GM23338 (cell line): ENCODE results near the gene APBA2. TPM values are rescaled to one million over a fixed set of nuclear protein-coding genes. Genes with fewer than 3 reads are reported as not detected.
A peak's percentile ranks its signal among the peaks of the same experiment; 100 is the strongest.

Experiments
- ATAC-seq: fragments of 200-7000 bp; cut with Tn5 transposase; 3 replicates; pipeline ENCODE4 v1.9.1; 2020
- DNase-seq: peaks from one replicate; pipeline ENCODE4 v3.0.0-alpha.2; 2015; ENCODE audit warnings: low spot score
- H2AFZ ChIP-seq: fragments of 200-600 bp; sonication (generic); 2 replicates; pipeline ENCODE4 v1.8.0; 2016; ENCODE audit warnings: antibody characterized with exemption, mild to moderate bottlenecking, moderate library complexity
- H3F3A ChIP-seq: fragments of 200-600 bp; sonication (generic); replicated peaks from 2 replicates; pipeline ENCODE4 v1.8.0; 2017; ENCODE audit warnings: antibody characterized with exemption, mixed run types, low read depth
- H3K27ac ChIP-seq: fragments of 200-600 bp; sonication (generic); 2 replicates; pipeline ENCODE4 v1.6.1; 2016; ENCODE audit warnings: low read depth
- H3K27me3 ChIP-seq: fragments of 200-600 bp; sonication (generic); 2 replicates; pipeline ENCODE4 v1.8.0; 2016; ENCODE audit warnings: mild to moderate bottlenecking, mixed run types, moderate library complexity; ENCODE audit not compliant: insufficient read depth
- H3K36me3 ChIP-seq: fragments of 200-600 bp; sonication (generic); 2 replicates; pipeline ENCODE4 v1.8.0; 2016; ENCODE audit warnings: mild to moderate bottlenecking; ENCODE audit not compliant: insufficient read depth
- H3K4me1 ChIP-seq: fragments of 200-600 bp; sonication (generic); 2 replicates; pipeline ENCODE4 v1.8.0; 2016; ENCODE audit warnings: mild to moderate bottlenecking, moderate library complexity; ENCODE audit not compliant: insufficient read depth
- H3K4me2 ChIP-seq: fragments of 200-600 bp; sonication (generic); 2 replicates; pipeline ENCODE4 v1.7.1; 2017; ENCODE audit warnings: mixed run types
- H3K4me3 ChIP-seq: fragments of 200-600 bp; sonication (generic); 2 replicates; pipeline ENCODE4 v1.6.1; 2016; ENCODE audit warnings: mixed run types
- H3K79me2 ChIP-seq: fragments of 200-600 bp; sonication (generic); replicated peaks from 2 replicates; pipeline ENCODE4 v1.8.0; 2017; ENCODE audit warnings: mild to moderate bottlenecking; ENCODE audit not compliant: insufficient read depth
- H3K9me2 ChIP-seq: fragments of 200-600 bp; sonication (generic); 2 replicates; pipeline ENCODE4 v1.8.0; 2017; ENCODE audit not compliant: insufficient read depth
- H4K20me1 ChIP-seq: fragments of 200-600 bp; sonication (generic); replicated peaks from 2 replicates; pipeline ENCODE4 v1.8.0; 2017; ENCODE audit warnings: mild to moderate bottlenecking; ENCODE audit not compliant: insufficient read depth
- H3K27ac Mint-ChIP-seq: 2 replicates; pipeline ENCODE4 v1.8.0; 2020; ENCODE audit warnings: inconsistent platforms, mild to moderate bottlenecking, moderate library complexity, mixed read lengths
- H3K27me3 Mint-ChIP-seq: 3 replicates; pipeline ENCODE4 v1.8.0; 2022; ENCODE audit warnings: low read depth, mild to moderate bottlenecking, moderate library complexity, mixed read lengths, inconsistent platforms; ENCODE audit not compliant: insufficient read depth, poor library complexity
- H3K36me3 Mint-ChIP-seq: 3 replicates; pipeline ENCODE4 v1.8.0; 2021; ENCODE audit warnings: low read depth, mild to moderate bottlenecking, inconsistent platforms, moderate library complexity, mixed read lengths
- H3K4me1 Mint-ChIP-seq: 3 replicates; pipeline ENCODE4 v1.8.0; 2020; ENCODE audit warnings: mild to moderate bottlenecking, inconsistent platforms, mixed read lengths
- H3K4me3 Mint-ChIP-seq: 3 replicates; pipeline ENCODE4 v1.8.0; 2021; ENCODE audit warnings: moderate library complexity, mild to moderate bottlenecking, inconsistent platforms, mixed read lengths
- H3K9me3 Mint-ChIP-seq: 3 replicates; pipeline ENCODE4 v1.8.0; 2020; ENCODE audit warnings: moderate library complexity, mild to moderate bottlenecking, inconsistent platforms, mixed read lengths
- CREB1 ChIP-seq: fragments of 250-450 bp; sonication (Bioruptor Pico); IDR thresholded peaks from 2 replicates; pipeline ENCODE4 v1.5.0; 2020; ENCODE audit warnings: low read depth, mild to moderate bottlenecking, moderate library complexity
- EZH2 ChIP-seq: fragments of 200-600 bp; sonication (generic); IDR thresholded peaks from one replicate; pipeline ENCODE4 v1.8.0; 2017; ENCODE audit warnings: antibody characterized with exemption, mild to moderate bottlenecking, low read depth; ENCODE audit not compliant: unreplicated experiment
- EZH2phosphoT487 ChIP-seq: fragments of 200-600 bp; sonication (generic); IDR thresholded peaks from one replicate; pipeline ENCODE4 v1.8.1; 2018; ENCODE audit warnings: antibody characterized with exemption; ENCODE audit not compliant: unreplicated experiment
- POLR2AphosphoS5 ChIP-seq: IDR thresholded peaks from 2 replicates; pipeline ENCODE4 v1.6.1; 2016; ENCODE audit warnings: antibody characterized with exemption, low read depth
- ZNF331 ChIP-seq: fragments of 250-450 bp; sonication (Bioruptor Pico); IDR thresholded peaks from 2 replicates; pipeline ENCODE4 v1.5.0; 2020; ENCODE audit warnings: low read depth, mild to moderate bottlenecking, moderate library complexity
- ZNF462 ChIP-seq: fragments of 250-450 bp; sonication (Bioruptor Pico); IDR thresholded peaks from 2 replicates; pipeline ENCODE4 v1.5.0; 2020; ENCODE audit warnings: mild to moderate bottlenecking, moderate library complexity
- polyA plus RNA-seq: library from polyadenylated mRNA; unstranded; fragments of >200 nt; fragmentation: Nextera tagmentation; extraction: Ambion mirVana; gene quantifications from 2 replicates; pipeline ENCODE4 v1.2.1, GENCODE V29; 2016
- total RNA-seq: library from RNA; depleted of rRNA; stranded (reverse); fragments of >200 nt; shearing (Covaris generic); gene quantifications from 2 replicates; pipeline ENCODE4 v1.2.3, GENCODE V29; 2014
- TF ChIP-seq, protein P1 (sequence below): IDR thresholded peaks from 2 replicates; pipeline ENCODE4 v1.6.1; 2016; ENCODE audit warnings: antibody characterized with exemption
- TF ChIP-seq, protein P2 (sequence below): IDR thresholded peaks from one replicate; pipeline ENCODE4 v1.6.1; 2018; ENCODE audit warnings: antibody characterized with exemption; ENCODE audit not compliant: unreplicated experiment
- TF ChIP-seq, protein P3 (sequence below), 2 experiments: fragments of 200-600 bp in 1 of 2; sonication (generic) in 1 of 2; conservative IDR thresholded peaks; 2 replicates each; pipeline versions ENCODE4 v1.5.1 to v1.6.1; 2016 to 2017; ENCODE audit warnings: antibody characterized with exemption in 2 of 2, low read depth in 2 of 2, mild to moderate bottlenecking in 2 of 2, moderate library complexity in 1 of 2

APBA2 gene
- total and polyA plus RNA-seq, 2 experiments from 2014 or later = 5.9 to 24.7 TPM

DNA sequence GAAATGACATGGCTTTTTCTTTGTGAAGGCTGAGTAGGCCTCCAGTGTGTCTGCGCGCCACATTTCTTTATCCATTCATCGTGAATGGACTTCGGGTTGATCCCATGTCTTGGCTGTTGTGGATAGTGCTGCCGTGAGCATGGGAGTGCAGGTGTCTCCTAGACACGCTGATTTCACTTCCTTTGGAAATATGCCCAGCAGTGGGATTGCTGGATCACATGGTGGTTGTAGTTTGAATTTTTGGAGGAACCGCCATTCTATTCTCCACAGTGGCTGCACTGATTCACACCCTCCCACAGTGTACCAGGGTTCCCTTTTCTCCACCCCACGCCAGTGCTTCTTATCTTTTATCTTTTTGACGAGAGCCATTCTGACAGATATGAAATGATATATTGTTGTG is 212.2 kb downstream of the APBA2 start:
- Histone ChIP-seq H2AFZ (no peak overlapping the region), H3K27me3 (no peaks in the 10 kb centered on the region), H3K79me2 (no peaks in the 10 kb centered on the region), H3K27ac (no peak overlapping the region), H3F3A (0 out of 2 replicates have a peak, but pooled peaks cover 2% of the 10 kb centered on the region), H4K20me1 (no peaks in the 10 kb centered on the region), H3K4me3 (no peak overlapping the region), H3K9me2 (no peaks in the 10 kb centered on the region), H3K4me1 (peaks cover 8% of the 10 kb centered on the region), H3K4me2 (no peak overlapping the region), H3K36me3 (no peaks in the 10 kb centered on the region)
- no peaks in the 10 kb centered on the region for H3K36me3 Mint-ChIP-seq
- H3K27ac Mint-ChIP-seq = peak overlapping the region; percentile 56
- no peak overlapping the region for H3K4me3 Mint-ChIP-seq
- no peak for DNase-seq
- ATAC-seq = no peak
- H3K9me3 Mint-ChIP-seq = no peaks in the 10 kb centered on the region
- peaks cover 33% of the 10 kb centered on the region for H3K4me1 Mint-ChIP-seq
- TF ChIP-seq, protein P1, sequence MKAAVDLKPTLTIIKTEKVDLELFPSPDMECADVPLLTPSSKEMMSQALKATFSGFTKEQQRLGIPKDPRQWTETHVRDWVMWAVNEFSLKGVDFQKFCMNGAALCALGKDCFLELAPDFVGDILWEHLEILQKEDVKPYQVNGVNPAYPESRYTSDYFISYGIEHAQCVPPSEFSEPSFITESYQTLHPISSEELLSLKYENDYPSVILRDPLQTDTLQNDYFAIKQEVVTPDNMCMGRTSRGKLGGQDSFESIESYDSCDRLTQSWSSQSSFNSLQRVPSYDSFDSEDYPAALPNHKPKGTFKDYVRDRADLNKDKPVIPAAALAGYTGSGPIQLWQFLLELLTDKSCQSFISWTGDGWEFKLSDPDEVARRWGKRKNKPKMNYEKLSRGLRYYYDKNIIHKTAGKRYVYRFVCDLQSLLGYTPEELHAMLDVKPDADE = no peak
- no peak for TF ChIP-seq POLR2AphosphoS5
- TF ChIP-seq CREB1 (CRISPR knock-in tag) = no peak
- TF ChIP-seq ZNF462 (CRISPR knock-in tag) = no peak
- no peak for TF ChIP-seq ZNF331 (CRISPR knock-in tag)
- TF ChIP-seq EZH2 = no peak
- TF ChIP-seq, protein P2, sequence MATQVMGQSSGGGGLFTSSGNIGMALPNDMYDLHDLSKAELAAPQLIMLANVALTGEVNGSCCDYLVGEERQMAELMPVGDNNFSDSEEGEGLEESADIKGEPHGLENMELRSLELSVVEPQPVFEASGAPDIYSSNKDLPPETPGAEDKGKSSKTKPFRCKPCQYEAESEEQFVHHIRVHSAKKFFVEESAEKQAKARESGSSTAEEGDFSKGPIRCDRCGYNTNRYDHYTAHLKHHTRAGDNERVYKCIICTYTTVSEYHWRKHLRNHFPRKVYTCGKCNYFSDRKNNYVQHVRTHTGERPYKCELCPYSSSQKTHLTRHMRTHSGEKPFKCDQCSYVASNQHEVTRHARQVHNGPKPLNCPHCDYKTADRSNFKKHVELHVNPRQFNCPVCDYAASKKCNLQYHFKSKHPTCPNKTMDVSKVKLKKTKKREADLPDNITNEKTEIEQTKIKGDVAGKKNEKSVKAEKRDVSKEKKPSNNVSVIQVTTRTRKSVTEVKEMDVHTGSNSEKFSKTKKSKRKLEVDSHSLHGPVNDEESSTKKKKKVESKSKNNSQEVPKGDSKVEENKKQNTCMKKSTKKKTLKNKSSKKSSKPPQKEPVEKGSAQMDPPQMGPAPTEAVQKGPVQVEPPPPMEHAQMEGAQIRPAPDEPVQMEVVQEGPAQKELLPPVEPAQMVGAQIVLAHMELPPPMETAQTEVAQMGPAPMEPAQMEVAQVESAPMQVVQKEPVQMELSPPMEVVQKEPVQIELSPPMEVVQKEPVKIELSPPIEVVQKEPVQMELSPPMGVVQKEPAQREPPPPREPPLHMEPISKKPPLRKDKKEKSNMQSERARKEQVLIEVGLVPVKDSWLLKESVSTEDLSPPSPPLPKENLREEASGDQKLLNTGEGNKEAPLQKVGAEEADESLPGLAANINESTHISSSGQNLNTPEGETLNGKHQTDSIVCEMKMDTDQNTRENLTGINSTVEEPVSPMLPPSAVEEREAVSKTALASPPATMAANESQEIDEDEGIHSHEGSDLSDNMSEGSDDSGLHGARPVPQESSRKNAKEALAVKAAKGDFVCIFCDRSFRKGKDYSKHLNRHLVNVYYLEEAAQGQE = no peak
- TF ChIP-seq, protein P3, sequence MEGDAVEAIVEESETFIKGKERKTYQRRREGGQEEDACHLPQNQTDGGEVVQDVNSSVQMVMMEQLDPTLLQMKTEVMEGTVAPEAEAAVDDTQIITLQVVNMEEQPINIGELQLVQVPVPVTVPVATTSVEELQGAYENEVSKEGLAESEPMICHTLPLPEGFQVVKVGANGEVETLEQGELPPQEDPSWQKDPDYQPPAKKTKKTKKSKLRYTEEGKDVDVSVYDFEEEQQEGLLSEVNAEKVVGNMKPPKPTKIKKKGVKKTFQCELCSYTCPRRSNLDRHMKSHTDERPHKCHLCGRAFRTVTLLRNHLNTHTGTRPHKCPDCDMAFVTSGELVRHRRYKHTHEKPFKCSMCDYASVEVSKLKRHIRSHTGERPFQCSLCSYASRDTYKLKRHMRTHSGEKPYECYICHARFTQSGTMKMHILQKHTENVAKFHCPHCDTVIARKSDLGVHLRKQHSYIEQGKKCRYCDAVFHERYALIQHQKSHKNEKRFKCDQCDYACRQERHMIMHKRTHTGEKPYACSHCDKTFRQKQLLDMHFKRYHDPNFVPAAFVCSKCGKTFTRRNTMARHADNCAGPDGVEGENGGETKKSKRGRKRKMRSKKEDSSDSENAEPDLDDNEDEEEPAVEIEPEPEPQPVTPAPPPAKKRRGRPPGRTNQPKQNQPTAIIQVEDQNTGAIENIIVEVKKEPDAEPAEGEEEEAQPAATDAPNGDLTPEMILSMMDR (conservative IDR thresholded peaks at IDR 0.05; ENCODE audit: low read depth in 2 of 2) = no peak
- no peak for TF ChIP-seq EZH2phosphoT487
- H3K27me3 Mint-ChIP-seq = peaks cover 15% of the 10 kb centered on the region
